H9 (cell line): Measurements from ENCODE around the gene IL17RA. TPM values are rescaled to one million over a fixed set of nuclear protein-coding genes. Genes with fewer than 3 reads are reported as not detected.

Experiments
- DNase-seq: peaks from one replicate; pipeline ENCODE4 v3.0.0-alpha.2; 2017
- H2AFZ ChIP-seq: one replicate; pipeline ENCODE4 v1.6.1; 2013; ENCODE audit warnings: mild to moderate bottlenecking, low read length, control low read depth, moderate library complexity
- H2AK5ac ChIP-seq: 2 replicates; pipeline ENCODE4 v1.6.1; 2013; ENCODE audit warnings: low read length, control low read depth, mixed read lengths; ENCODE audit not compliant: insufficient read length
- H2BK120ac ChIP-seq: one replicate; pipeline ENCODE4 v1.6.1; 2013; ENCODE audit warnings: low read depth, mild to moderate bottlenecking, low read length, control low read depth, inconsistent platforms; ENCODE audit not compliant: poor library complexity, severe bottlenecking
- H2BK12ac ChIP-seq: 2 replicates; pipeline ENCODE4 v1.6.1; 2013; ENCODE audit warnings: low read length, control low read depth, mixed read lengths, low read depth; ENCODE audit not compliant: insufficient read length
- H2BK15ac ChIP-seq: 2 replicates; pipeline ENCODE4 v1.6.1; 2013; ENCODE audit warnings: low read depth, low read length, control low read depth
- H2BK20ac ChIP-seq: one replicate; pipeline ENCODE4 v1.6.1; 2013; ENCODE audit warnings: low read depth, mild to moderate bottlenecking, low read length, control low read depth, inconsistent platforms; ENCODE audit not compliant: poor library complexity, severe bottlenecking
- H2BK5ac ChIP-seq: 2 replicates; pipeline ENCODE4 v1.6.1; 2013; ENCODE audit warnings: low read length, control low read depth, mixed read lengths; ENCODE audit not compliant: insufficient read length
- H3K14ac ChIP-seq: 2 replicates; pipeline ENCODE4 v1.6.1; 2013; ENCODE audit warnings: low read length, control low read depth; ENCODE audit not compliant: insufficient read depth
- H3K18ac ChIP-seq: 2 replicates; pipeline ENCODE4 v1.6.1; 2013; ENCODE audit warnings: low read depth, mild to moderate bottlenecking, mixed read lengths, low read length, control low read depth; ENCODE audit not compliant: insufficient read length
- H3K23ac ChIP-seq: 2 replicates; pipeline ENCODE4 v1.6.1; 2013; ENCODE audit warnings: low read length, control low read depth, mixed read lengths, low read depth; ENCODE audit not compliant: insufficient read length
- H3K23me2 ChIP-seq: 2 replicates; pipeline ENCODE4 v1.6.1; 2013; ENCODE audit warnings: low read depth, mild to moderate bottlenecking, mixed read lengths, low read length, control low read depth; ENCODE audit not compliant: insufficient read length, poor library complexity, severe bottlenecking
- H3K27ac ChIP-seq: 2 replicates; pipeline ENCODE4 v1.5.1; 2013; ENCODE audit warnings: low read length, control low read depth, mixed read lengths, low read depth; ENCODE audit not compliant: insufficient read length
- H3K27me3 ChIP-seq: 2 replicates; pipeline ENCODE4 v1.6.1; 2013; ENCODE audit warnings: low read length, control low read depth, inconsistent platforms; ENCODE audit not compliant: insufficient read depth
- H3K4ac ChIP-seq: 2 replicates; pipeline ENCODE4 v1.6.1; 2013; ENCODE audit warnings: low read depth, mild to moderate bottlenecking, control low read depth, inconsistent platforms, low read length, moderate library complexity
- H3K4me1 ChIP-seq: 2 replicates; pipeline ENCODE4 v1.6.1; 2013; ENCODE audit warnings: low read length, control low read depth, inconsistent platforms; ENCODE audit not compliant: insufficient read depth
- H3K4me2 ChIP-seq: 2 replicates; pipeline ENCODE4 v1.6.1; 2013; ENCODE audit warnings: low read length, control low read depth, mixed read lengths; ENCODE audit not compliant: insufficient read length, insufficient read depth
- H3K56ac ChIP-seq: 2 replicates; pipeline ENCODE4 v1.6.1; 2013; ENCODE audit warnings: low read depth, mild to moderate bottlenecking, mixed read lengths, low read length, control low read depth; ENCODE audit not compliant: insufficient read length
- H3K79me1 ChIP-seq: 2 replicates; pipeline ENCODE4 v1.6.1; 2013; ENCODE audit warnings: low read depth, mild to moderate bottlenecking, moderate library complexity, low read length, control low read depth, inconsistent platforms; ENCODE audit not compliant: insufficient read depth, poor library complexity, severe bottlenecking
- H3K79me2 ChIP-seq: 2 replicates; pipeline ENCODE4 v1.6.1; 2013; ENCODE audit warnings: low read length, control low read depth, inconsistent platforms; ENCODE audit not compliant: insufficient read depth
- H3K9ac ChIP-seq: 2 replicates; pipeline ENCODE4 v1.6.1; 2013; ENCODE audit warnings: low read length, control low read depth, mixed read lengths; ENCODE audit not compliant: insufficient read length; ENCODE audit errors: extremely low read depth
- H3K9me3 ChIP-seq: one replicate; pipeline ENCODE4 v1.6.1; 2013; ENCODE audit warnings: low read depth, low read length, inconsistent platforms; ENCODE audit not compliant: control insufficient read depth
- H3T11ph ChIP-seq: one replicate; pipeline ENCODE4 v1.6.1; 2013; ENCODE audit warnings: mild to moderate bottlenecking, low read length, control low read depth, inconsistent platforms
- H4K20me1 ChIP-seq: one replicate; pipeline ENCODE4 v1.6.1; 2013; ENCODE audit not compliant: control insufficient read depth, insufficient read length, insufficient read depth
- H4K5ac ChIP-seq: 2 replicates; pipeline ENCODE4 v1.6.1; 2013; ENCODE audit warnings: low read depth, mild to moderate bottlenecking, mixed read lengths, low read length, control low read depth; ENCODE audit not compliant: insufficient read length
- H4K8ac ChIP-seq: replicated peaks from 2 replicates; pipeline ENCODE4 v1.6.1; 2013; ENCODE audit warnings: low read length, control low read depth, mixed read lengths, low read depth; ENCODE audit not compliant: insufficient read length
- H4K91ac ChIP-seq: 2 replicates; pipeline ENCODE4 v1.6.1; 2013; ENCODE audit warnings: low read depth, mild to moderate bottlenecking, moderate library complexity, mixed read lengths, low read length, control low read depth; ENCODE audit not compliant: insufficient read length
- H3K27ac Mint-ChIP-seq, 3 experiments: 2 replicates in 2 of 3; 3 replicates in 1 of 3; pipeline ENCODE4 v1.8.0; 2020 to 2021; ENCODE audit warnings: mixed read lengths in 3 of 3, mild to moderate bottlenecking in 1 of 3, moderate library complexity in 1 of 3
- H3K27me3 Mint-ChIP-seq: 2 replicates; pipeline ENCODE4 v1.8.0; 2021; ENCODE audit warnings: low read depth, mild to moderate bottlenecking, moderate library complexity, mixed read lengths
- H3K36me3 Mint-ChIP-seq, 3 experiments: 2 replicates in 2 of 3; 3 replicates in 1 of 3; pipeline ENCODE4 v1.8.0; 2020 to 2021; ENCODE audit warnings: low read depth in 3 of 3, mixed read lengths in 3 of 3; ENCODE audit not compliant: insufficient read depth in 1 of 3
- H3K4me1 Mint-ChIP-seq, 2 experiments: 2 replicates each; pipeline ENCODE4 v1.8.0; 2020; ENCODE audit warnings: mixed read lengths in 2 of 2
- H3K4me3 Mint-ChIP-seq, 2 experiments: 2 replicates in 1 of 2; 3 replicates in 1 of 2; pipeline ENCODE4 v1.8.0; 2020 to 2021; ENCODE audit warnings: mild to moderate bottlenecking in 2 of 2, mixed read lengths in 2 of 2, moderate library complexity in 1 of 2
- H3K9me3 Mint-ChIP-seq, 2 experiments: 2 replicates in 1 of 2; 3 replicates in 1 of 2; pipeline ENCODE4 v1.8.0; 2020; ENCODE audit warnings: mild to moderate bottlenecking in 2 of 2, mixed read lengths in 2 of 2, moderate library complexity in 1 of 2
- WGBS: extraction: QIAGEN DNeasy Blood & Tissue Kit; methylation state at CpG from one replicate; pipeline ENCODE4 v1.1.7; 2013; ENCODE audit warnings: missing lambda C conversion rate, low lambda C conversion rate, mixed read lengths; ENCODE audit not compliant: insufficient read length; ENCODE audit errors: extremely low coverage; 5-methylcytosine and 5-hydroxymethylcytosine counted together
- total RNA-seq: library from RNA; stranded (reverse); gene quantifications from 2 replicates; pipeline ENCODE4 v1.2.1, GENCODE V29; 2021
- TF ChIP-seq, protein P1 (sequence below): fragments of 200-600 bp; sonication (generic); conservative IDR thresholded peaks from 3 replicates; pipeline ENCODE4 v1.8.0; 2021; ENCODE audit warnings: antibody characterized with exemption, mild to moderate bottlenecking

Gene IL17RA
- total RNA-seq, 1 experiment from 2014 or later: 12.4 TPM

GRCh38 chr22:17064498-17065100, 20.2 kb upstream of the IL17RA start:
- Histone ChIP-seq H3K4me2 (no peak overlapping the region), H4K8ac (no peak overlapping the region), H3K27me3 (no peaks in the 10 kb centered on the region; the same call in 1 of the 2 replicates)

More at GRCh38 chr22:17064498-17065100, 20.2 kb upstream of the IL17RA start:
- Histone ChIP-seq H4K91ac (no peak overlapping the region), H4K20me1 (no peaks in the 10 kb centered on the region), H2BK15ac (no peak overlapping the region), H3T11ph (no peak overlapping the region), H3K79me1 (no peaks in the 10 kb centered on the region), H3K9me3 (no peaks in the 10 kb centered on the region), H2BK20ac (no peak overlapping the region), H3K23me2 (no peaks in the 10 kb centered on the region), H3K9ac (no peak overlapping the region), H2AFZ (no peak overlapping the region), H2BK120ac (no peak overlapping the region), H3K27ac (no peak overlapping the region), H4K5ac (no peak overlapping the region), H2BK12ac (no peak overlapping the region), H3K18ac (no peak overlapping the region), H3K79me2 (no peaks in the 10 kb centered on the region), H2BK5ac (no peak overlapping the region), H3K4ac (no peak overlapping the region), H3K23ac (no peak overlapping the region), H3K56ac (no peak overlapping the region), H2AK5ac (no peak overlapping the region), H3K14ac (no peak overlapping the region), H3K4me1 (no peaks in the 10 kb centered on the region)
- Mint-ChIP-seq H3K36me3 (no peaks in the 10 kb centered on the region), H3K27ac (no peak overlapping the region), H3K9me3 (no peaks in the 10 kb centered on the region), H3K27me3 (peaks cover 12% of the 10 kb centered on the region), H3K4me1 (peaks cover 4% of the 10 kb centered on the region in 2 experiments; a peak in 3 of 4 replicates), H3K4me3 (no peak overlapping the region)
- WGBS: no CpG with 5 or more reads among the region's 7 CpGs
- TF ChIP-seq, protein P1, sequence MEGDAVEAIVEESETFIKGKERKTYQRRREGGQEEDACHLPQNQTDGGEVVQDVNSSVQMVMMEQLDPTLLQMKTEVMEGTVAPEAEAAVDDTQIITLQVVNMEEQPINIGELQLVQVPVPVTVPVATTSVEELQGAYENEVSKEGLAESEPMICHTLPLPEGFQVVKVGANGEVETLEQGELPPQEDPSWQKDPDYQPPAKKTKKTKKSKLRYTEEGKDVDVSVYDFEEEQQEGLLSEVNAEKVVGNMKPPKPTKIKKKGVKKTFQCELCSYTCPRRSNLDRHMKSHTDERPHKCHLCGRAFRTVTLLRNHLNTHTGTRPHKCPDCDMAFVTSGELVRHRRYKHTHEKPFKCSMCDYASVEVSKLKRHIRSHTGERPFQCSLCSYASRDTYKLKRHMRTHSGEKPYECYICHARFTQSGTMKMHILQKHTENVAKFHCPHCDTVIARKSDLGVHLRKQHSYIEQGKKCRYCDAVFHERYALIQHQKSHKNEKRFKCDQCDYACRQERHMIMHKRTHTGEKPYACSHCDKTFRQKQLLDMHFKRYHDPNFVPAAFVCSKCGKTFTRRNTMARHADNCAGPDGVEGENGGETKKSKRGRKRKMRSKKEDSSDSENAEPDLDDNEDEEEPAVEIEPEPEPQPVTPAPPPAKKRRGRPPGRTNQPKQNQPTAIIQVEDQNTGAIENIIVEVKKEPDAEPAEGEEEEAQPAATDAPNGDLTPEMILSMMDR: no peak
- DNase-seq: no peak
